Measurements from ENCODE around the gene LYZL6. TPM values are rescaled to one million over a fixed set of nuclear protein-coding genes. Genes with fewer than 3 reads are reported as not detected.

LYZL6 gene
- total and polyA plus RNA-seq, 7 donors: not detected

- no peaks in the 10 kb centered on the region for H3K27me3 ChIP-seq
- no peak overlapping the region for H3K4me3 ChIP-seq
- intact Hi-C loops (cut with DNase I): no loop called here
- peaks cover 0 to 5% (median 2%) of the 10 kb centered on the region in 4 donors for H3K4me1 ChIP-seq
- H3K27ac ChIP-seq: no peak overlapping the region
- H3K9me3 ChIP-seq: no peaks in the 10 kb centered on the region
- DNase-seq: no peak
- no peaks in the 10 kb centered on the region for H3K36me3 ChIP-seq
- WGBS, 2 donors: 84 to 86% methylated on average over 6 of the region's 6 CpGs
- TF ChIP-seq EP300 (IDR thresholded peaks at IDR 0.05) (no peak), POLR2AphosphoS5 (IDR thresholded peaks at IDR 0.05) (no peak), CTCF (IDR thresholded peaks at IDR 0.05) (no peak), POLR2A (IDR thresholded peaks at IDR 0.05) (no peak)
Measured at GRCh38 chr17:35972535-35972934, 29.0 kb upstream of the LYZL6 start.

GRCh38 chr17:35972066-35972465, 28.6 kb upstream of the LYZL6 start:
- Histone ChIP-seq H3K9me3 (no peaks in the 10 kb centered on the region), H3K27ac (no peak overlapping the region)
- 94% methylated on average over 1 of the region's 1 CpG for WGBS, 2 donors

GRCh38 chr17:35969558-35970380, 26.3 kb upstream of the LYZL6 start:
- Histone ChIP-seq H3K36me3 (no peaks in the 10 kb centered on the region), H3K4me1 (no peaks in the 10 kb centered on the region), H3K27ac (no peak overlapping the region), H3K4me3 (no peak overlapping the region), H3K27me3 (no peaks in the 10 kb centered on the region), H3K9me3 (no peaks in the 10 kb centered on the region)
- peak; percentile 83 for DNase-seq
- WGBS, 2 donors: 7 to 33% methylated on average over 8 of the region's 8 CpGs
- intact Hi-C loops (cut with DNase I): loop anchor here (1.0 kb wide), 2 partner anchors 180 to 514 kb away; no protein-coding TSS in a partner anchor
- TF ChIP-seq POLR2A (IDR thresholded peaks at IDR 0.05): no peak
- peak; percentile 33 to 72 (median 69) for TF ChIP-seq CTCF (IDR thresholded peaks at IDR 0.05)

More at GRCh38 chr17:35972066-35972465, 28.6 kb upstream of the LYZL6 start:
- Histone ChIP-seq H3K4me1 (peaks cover 0 to 5% (median 2%) of the 10 kb centered on the region in 4 donors), H3K36me3 (no peaks in the 10 kb centered on the region), H3K4me3 (no peak overlapping the region), H3K27me3 (no peaks in the 10 kb centered on the region)
- DNase-seq: no peak
- intact Hi-C loops (cut with DNase I): no loop called here
- TF ChIP-seq POLR2A (IDR thresholded peaks at IDR 0.05) (no peak), CTCF (IDR thresholded peaks at IDR 0.05) (no peak), EP300 (IDR thresholded peaks at IDR 0.05) (no peak), POLR2AphosphoS5 (IDR thresholded peaks at IDR 0.05) (no peak)

- H3K4me3 ChIP-seq: no peak overlapping the region
- H3K27ac ChIP-seq: no peak overlapping the region
- H3K36me3 ChIP-seq: no peaks in the 10 kb centered on the region
- no peak for TF ChIP-seq POLR2AphosphoS5 (IDR thresholded peaks at IDR 0.05)
- TF ChIP-seq CTCF (IDR thresholded peaks at IDR 0.05): no peak
- no peak for TF ChIP-seq EP300 (IDR thresholded peaks at IDR 0.05)
- no peak for TF ChIP-seq POLR2A (IDR thresholded peaks at IDR 0.05)
- WGBS, 2 donors: 80 to 88% methylated on average over 10 of the region's 10 CpGs
- H3K27me3 ChIP-seq: no peaks in the 10 kb centered on the region
- H3K4me1 ChIP-seq: no peaks in the 10 kb centered on the region
- no peak for DNase-seq
- H3K9me3 ChIP-seq: no peaks in the 10 kb centered on the region
- intact Hi-C loops (cut with DNase I): loop anchor here (1.0 kb wide), 2 partner anchors 181 to 515 kb away; no protein-coding TSS in a partner anchor
Measured at GRCh38 chr17:35968520-35969054, 25.1 kb upstream of the LYZL6 start.

Measured in sigmoid colon (tissue), 7 donors.